SK-N-SH treated with all-trans-retinoic acid at 6 μM for 48 hours (cell line): Measurements from ENCODE around the gene MMEL1.
"Not testable (repeated sequence)": the region's sequence is repeated elsewhere in the genome, so short reads cannot be mapped to it uniquely, and the experiment has no call there.

ENCODE experiments used
- PATZ1 ChIP-seq: fragments of 250-450 bp; sonication (Bioruptor Pico); IDR thresholded peaks from 2 replicates; pipeline ENCODE4 v1.8.0; 2020; ENCODE audit warnings: mild to moderate bottlenecking, moderate library complexity, borderline replicate concordance
- ZFP3 ChIP-seq: fragments of 250-450 bp; sonication (Bioruptor Pico); IDR thresholded peaks from 2 replicates; pipeline ENCODE4 v1.5.0; 2020; ENCODE audit warnings: mild to moderate bottlenecking, moderate library complexity

GRCh38 chr1:2657124-2657523, 24.3 kb upstream of the MMEL1 start:
- TF ChIP-seq PATZ1, ZFP3 (CRISPR knock-in tag): not testable (repeated sequence)
